Activated CD4-positive, CD25-positive, alpha-beta regulatory T cell (primary cell): ENCODE measurements around the gene ZNF382.
"Not testable (repeated sequence)": the region's sequence is repeated elsewhere in the genome, so short reads cannot be mapped to it uniquely, and the experiment has no call there.

Experiments used
- DNase-seq, 4 experiments: peaks; one replicate each; lab custom pipeline; 2025; lab: John Stamatoyannopoulos, UW

The ZNF382 gene

GRCh38 chr19:36605101-36605876 is at the start of gene ZNF382:
TSS of gene ZNF382 (plus strand) at chr19:36605313. CDS start at chr19:36609915, 4,602 bp downstream.
- peak; percentile 74 to 79 (median 75) for DNase-seq

- DNase-seq, result no peak
These were observed 40.7 kb upstream of the ZNF382 start for GRCh38 chr19:36564391-36564790.

- no peak for DNase-seq
These were observed 32.5 kb upstream of the ZNF382 start for GRCh38 chr19:36572593-36573019.

DNA sequence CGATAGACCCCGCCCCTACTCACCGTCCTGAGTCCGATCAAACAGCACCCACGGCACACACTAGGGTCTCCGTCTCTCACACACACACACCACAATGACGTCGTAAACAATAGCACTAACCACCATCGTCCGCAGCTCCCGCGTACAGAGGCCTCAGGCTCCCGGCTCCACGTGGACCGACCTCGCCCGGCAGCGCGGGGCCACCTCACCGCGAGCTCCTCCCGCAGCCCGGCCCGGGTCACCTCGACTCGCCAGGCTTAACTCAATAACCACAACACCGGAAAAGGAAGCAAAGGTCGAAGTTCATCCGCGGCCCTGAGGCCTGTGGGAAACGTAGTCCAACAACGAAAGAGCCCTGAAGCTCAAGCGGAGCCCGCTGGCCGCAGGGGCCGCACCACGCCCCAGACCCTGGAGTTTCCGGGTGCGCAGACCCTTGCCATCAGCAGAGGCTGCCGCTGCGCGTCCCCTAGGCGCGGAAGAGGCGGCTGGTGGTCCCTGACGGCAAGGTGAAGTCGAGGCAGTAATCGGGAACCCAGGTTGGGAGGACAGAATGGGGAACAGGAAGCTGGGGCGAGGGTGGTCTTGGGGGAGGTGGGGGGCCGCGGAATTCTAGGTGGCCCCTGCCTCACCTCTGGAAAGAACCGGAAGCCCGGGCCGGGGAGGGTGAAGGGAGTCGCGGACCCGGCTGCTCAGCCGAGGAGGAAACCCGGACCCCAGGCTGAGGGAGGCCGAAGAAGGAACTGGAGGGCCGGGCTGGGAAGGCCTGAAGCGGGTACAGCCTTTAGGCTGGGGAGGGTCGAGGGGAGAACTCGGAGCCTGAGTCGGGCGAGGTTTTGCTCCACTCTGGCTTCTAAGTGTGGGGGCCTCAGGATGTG is 31.9 kb upstream of the ZNF382 start, which contains the start of gene ZNF529:
ZNF529 (minus strand) TSS at position 273 of the 875 bp plus-strand sequence. CDS start 946 bp downstream, outside the sequence.
- peak; percentile 55 to 66 (median 64) for DNase-seq

GRCh38 chr19:36573895-36574720 is 31.0 kb upstream of the ZNF382 start:
- DNase-seq, result no peak

DNA sequence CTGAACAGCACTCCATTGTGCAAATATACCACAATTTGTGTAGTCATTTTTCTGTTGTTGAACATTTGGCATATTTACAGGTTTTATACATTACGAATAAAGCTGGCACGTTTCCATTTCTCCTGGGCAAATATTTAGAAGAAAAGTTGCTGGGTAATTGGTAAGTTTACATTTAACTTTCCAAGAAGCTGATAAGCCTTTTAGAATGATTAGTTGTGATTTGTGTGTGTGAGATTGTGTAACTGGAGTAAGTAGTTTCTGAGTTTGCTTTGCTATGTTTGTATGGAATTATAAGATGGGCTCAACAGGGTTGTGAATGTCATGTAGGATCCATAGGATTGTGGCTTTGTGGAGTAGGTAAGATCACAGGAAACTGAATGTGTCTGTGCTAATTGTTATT is 30.4 kb upstream of the ZNF382 start:
- no peak for DNase-seq

GRCh38 chr19:36577271-36577996 is 27.7 kb upstream of the ZNF382 start:
- no peak for DNase-seq

DNA sequence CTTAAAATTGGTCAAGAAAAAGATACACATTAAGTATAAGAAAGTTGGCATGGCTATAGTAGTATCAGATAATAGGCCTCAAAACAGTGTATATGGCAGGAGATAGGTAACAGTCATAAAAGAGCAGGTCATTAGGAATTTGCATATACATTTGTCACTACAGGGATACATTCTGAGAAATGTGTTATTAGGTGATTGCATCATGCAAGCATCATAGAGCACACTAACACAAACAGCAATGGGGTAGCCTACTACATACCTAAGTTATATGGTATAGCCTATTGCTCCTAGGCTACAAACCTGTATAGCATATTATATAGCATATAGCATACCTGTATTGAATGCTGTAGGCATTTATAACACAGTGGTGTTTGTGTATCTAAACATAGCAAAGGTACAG is 25.9 kb upstream of the ZNF382 start:
- DNase-seq, result no peak

GRCh38 chr19:36602681-36603080 is 2.4 kb upstream of the ZNF382 start:
- DNase-seq, result not testable (repeated sequence)

DNA sequence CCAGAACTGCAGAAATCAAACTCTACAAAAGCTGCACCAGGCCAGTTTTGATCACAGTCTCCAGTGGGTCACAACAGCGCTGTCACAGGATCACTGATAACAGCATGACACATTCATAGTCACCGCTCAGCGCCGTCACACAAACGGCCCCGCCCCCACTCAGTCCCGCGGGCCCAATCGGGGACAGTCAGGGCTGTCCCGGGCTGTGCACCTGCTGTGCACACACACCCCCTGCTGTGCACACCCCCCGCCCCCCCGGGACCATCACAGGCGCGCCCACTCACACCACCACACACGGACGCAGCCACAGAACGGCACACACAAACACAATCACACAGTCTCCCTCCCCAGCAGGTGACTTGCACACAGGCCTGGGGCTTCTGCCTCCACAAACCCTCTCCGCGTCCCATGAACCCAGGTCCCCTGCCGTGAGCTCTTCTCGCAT is 435 bp upstream of the ZNF382 start:
- peak; percentile 71 to 79 (median 78) for DNase-seq

- DNase-seq, result no peak
These were observed 865 bp downstream of the ZNF382 start for GRCh38 chr19:36605877-36606478.

- DNase-seq, result no peak
These were observed 21.9 kb downstream of the ZNF382 start for GRCh38 chr19:36627057-36627456.

DNA sequence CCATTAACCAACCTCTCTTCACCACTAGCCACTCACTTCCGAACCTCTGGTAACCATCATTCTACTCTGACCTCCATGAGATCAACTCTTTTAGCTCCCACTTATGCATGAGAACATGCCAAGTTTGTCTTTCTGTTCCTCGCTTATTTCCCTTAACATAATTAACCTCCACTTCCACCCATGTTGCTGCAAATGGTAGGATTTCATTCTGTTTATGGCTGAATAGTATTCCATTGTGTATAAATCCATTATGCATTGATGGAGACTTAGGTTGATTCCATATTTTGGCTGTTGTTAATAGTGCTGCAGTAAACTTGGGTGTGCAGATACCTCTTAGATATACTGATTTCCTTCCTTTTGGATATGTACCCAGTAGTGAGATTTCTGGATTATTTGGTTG is 30.2 kb downstream of the ZNF382 start:
- no peak for DNase-seq

DNA sequence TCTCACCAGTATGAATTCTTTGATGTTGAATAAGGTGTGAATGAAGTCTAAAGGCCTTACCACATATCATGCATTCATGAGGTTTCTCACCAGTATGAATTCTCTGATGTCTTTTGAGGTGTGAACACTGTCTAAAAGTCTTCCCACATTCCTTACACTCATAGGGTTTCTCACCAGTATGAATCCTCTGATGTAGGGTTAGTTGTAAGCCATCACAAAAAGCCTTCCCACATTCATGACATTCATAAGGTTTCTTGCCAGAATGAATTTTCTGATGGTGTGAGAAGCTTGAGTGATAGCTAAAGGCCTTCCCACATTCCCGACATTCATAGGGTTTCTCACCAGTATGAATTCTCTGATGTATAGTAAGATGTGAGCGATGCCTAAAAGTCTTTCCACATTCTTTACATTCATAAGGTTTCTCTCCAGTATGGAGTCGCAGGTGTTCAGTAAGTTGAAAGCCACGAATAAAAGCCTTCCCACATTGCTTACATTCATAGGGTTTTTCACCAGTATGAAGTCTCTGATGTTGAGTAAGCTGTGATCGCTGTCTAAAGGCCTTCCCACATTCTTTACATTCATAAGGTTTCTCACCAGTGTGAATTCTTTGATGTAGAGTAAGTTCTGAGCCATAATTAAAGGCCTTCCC is 33.9 kb downstream of the ZNF382 start:
- DNase-seq, result no peak

- no peak for DNase-seq
These were observed 41.6 kb downstream of the ZNF382 start for GRCh38 chr19:36646746-36647145.

DNA sequence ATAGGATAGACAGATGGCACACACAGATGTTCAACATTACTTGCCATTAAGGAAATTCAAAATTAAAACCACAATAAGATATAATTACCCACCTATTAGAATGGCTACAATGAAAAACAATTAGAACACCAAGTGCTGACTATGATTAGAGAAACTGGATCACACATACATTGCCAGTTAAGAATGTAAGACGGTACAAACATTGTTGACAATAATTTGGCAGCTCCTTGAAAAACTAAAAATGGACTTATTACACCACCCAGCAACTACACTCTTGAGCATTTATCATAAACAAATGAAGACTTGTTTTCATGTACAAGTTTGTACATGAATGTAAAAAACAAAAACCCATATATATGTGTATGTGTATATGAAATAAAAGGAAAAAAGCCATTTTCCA is 47.8 kb downstream of the ZNF382 start:
- DNase-seq, result no peak

DNA sequence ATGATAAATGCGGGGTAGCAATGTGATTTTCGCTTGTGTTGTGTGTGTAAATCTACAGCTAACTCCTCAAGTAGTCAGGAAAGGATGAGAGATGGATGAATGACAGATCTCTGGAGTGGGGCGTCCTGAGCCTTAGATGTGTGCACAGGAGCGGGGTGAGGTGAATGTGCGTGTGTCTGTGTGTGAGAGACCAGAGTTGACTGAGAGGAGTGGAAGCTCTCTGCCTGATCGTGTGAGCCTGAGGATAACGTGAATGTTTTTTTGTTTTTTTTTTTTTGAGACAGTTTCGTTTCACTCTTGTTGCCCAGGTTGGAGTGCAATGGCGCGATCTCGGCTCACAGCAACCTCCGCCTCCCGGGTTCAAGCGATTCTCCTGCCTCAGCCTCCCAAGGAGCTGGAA is 60.7 kb downstream of the ZNF382 start:
- DNase-seq, result no peak

DNA sequence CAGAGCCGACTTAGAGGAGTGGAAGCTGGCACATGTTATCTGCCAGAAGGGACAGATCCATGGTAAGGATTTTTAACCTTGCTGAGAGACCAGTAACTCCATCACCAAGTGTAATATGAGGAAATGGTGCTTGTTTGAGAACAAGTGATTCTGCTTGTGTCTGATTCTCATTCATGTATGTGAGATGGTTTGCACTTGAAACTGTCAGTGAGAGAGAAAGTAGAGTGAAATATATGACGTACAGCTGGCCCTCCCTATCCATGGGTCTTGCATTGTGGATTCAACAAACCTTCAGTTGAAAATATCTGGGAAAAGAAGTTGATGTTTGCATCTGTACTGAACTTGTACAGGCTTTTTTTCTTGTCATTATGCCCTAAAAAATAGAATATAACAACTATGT is 63.5 kb downstream of the ZNF382 start:
- no peak for DNase-seq

DNA sequence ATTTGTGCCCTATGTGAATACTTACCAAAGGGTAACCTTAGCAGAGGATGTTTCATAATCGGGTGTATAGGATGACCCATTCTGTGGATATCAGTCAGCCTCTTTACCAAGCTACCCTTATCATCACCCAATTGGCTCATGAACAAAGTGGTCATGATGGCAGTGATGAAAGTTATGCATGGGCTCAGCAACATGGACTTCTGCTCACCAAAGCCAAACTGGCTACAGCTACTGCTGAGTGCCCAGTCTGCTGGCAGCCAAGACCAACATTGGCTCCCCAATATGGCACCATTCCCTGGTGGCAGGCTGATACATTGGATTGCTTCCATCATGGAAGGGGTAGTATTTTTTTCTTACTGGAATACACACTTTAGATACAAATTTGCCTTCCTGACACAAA is 67.3 kb downstream of the ZNF382 start:
- no peak for DNase-seq

DNA sequence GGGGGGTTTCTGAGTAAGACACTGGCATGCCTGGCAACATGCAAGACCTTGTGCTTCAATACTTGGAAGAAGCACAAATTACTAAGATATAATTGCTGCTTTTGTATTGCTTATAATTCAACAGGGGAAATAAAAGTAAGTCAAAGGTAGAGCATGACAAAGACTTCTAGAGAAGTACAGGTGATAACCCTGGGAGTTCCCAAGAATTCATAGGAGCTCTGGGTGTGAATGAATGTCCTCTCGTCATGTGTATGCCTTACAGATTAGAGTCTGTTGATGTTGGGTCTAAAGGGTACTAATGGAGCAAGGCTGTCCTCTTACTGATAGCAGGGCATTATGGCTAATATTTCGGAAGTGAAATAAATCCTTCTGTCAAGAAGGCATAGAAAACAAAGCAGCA is 69.1 kb downstream of the ZNF382 start:
- no peak for DNase-seq
